Measurements from ENCODE around the gene DAO.

GRCh38 chr12:108852674-108853309, 27.1 kb upstream of the DAO start:
- TF ChIP-seq POLR2A (IDR thresholded peaks at IDR 0.05; ENCODE audit: low read length), result no peak
- no peak for TF ChIP-seq GATA1 (IDR thresholded peaks at IDR 0.05; ENCODE audit: low read depth, low read length)

Measured in erythroblast (primary cell).